NT2/D1 (cell line): Measurements from ENCODE around the gene ALOX15B.
A peak's percentile ranks its signal among the peaks of the same experiment; 100 is the strongest.

ENCODE experiments used
- DNase-seq: peaks from one replicate; pipeline ENCODE4 v3.0.0-alpha.2; 2011; ENCODE audit warnings: low read depth, low spot score
- H3K27me3 ChIP-seq: 2 replicates; pipeline ENCODE4 v1.6.0; 2011; ENCODE audit warnings: mild to moderate bottlenecking; ENCODE audit not compliant: insufficient read length, insufficient read depth
- H3K36me3 ChIP-seq: 2 replicates; pipeline ENCODE4 v1.6.1; 2011; ENCODE audit warnings: mild to moderate bottlenecking, low read length, mixed read lengths; ENCODE audit not compliant: insufficient read depth, insufficient read length
- H3K4me1 ChIP-seq: 2 replicates; pipeline ENCODE4 v1.5.1; 2011; ENCODE audit not compliant: insufficient read depth, insufficient read length
- H3K4me3 ChIP-seq: 2 replicates; pipeline ENCODE4 v1.5.1; 2011; ENCODE audit warnings: low read depth; ENCODE audit not compliant: insufficient read length
- H3K9ac ChIP-seq: 2 replicates; pipeline ENCODE4 v1.6.0; 2011; ENCODE audit warnings: low read depth; ENCODE audit not compliant: insufficient read length
- H3K9me3 ChIP-seq: 2 replicates; pipeline ENCODE4 v1.5.1; 2011; ENCODE audit warnings: mild to moderate bottlenecking, low read length; ENCODE audit not compliant: insufficient read depth
- SUZ12 ChIP-seq: IDR thresholded peaks from 2 replicates; pipeline ENCODE4 v1.6.1; 2011; ENCODE audit not compliant: insufficient read length, insufficient read depth; ENCODE audit errors: extremely low read depth
- YY1 ChIP-seq: IDR thresholded peaks from 2 replicates; pipeline ENCODE4 v1.6.1; 2011; ENCODE audit not compliant: insufficient read length, insufficient read depth
- ZNF274 ChIP-seq: IDR thresholded peaks from 2 replicates; pipeline ENCODE4 v1.6.1; 2011; ENCODE audit warnings: mild to moderate bottlenecking, low read depth, low read length

Gene ALOX15B, protein sequence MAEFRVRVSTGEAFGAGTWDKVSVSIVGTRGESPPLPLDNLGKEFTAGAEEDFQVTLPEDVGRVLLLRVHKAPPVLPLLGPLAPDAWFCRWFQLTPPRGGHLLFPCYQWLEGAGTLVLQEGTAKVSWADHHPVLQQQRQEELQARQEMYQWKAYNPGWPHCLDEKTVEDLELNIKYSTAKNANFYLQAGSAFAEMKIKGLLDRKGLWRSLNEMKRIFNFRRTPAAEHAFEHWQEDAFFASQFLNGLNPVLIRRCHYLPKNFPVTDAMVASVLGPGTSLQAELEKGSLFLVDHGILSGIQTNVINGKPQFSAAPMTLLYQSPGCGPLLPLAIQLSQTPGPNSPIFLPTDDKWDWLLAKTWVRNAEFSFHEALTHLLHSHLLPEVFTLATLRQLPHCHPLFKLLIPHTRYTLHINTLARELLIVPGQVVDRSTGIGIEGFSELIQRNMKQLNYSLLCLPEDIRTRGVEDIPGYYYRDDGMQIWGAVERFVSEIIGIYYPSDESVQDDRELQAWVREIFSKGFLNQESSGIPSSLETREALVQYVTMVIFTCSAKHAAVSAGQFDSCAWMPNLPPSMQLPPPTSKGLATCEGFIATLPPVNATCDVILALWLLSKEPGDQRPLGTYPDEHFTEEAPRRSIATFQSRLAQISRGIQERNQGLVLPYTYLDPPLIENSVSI

DNA sequence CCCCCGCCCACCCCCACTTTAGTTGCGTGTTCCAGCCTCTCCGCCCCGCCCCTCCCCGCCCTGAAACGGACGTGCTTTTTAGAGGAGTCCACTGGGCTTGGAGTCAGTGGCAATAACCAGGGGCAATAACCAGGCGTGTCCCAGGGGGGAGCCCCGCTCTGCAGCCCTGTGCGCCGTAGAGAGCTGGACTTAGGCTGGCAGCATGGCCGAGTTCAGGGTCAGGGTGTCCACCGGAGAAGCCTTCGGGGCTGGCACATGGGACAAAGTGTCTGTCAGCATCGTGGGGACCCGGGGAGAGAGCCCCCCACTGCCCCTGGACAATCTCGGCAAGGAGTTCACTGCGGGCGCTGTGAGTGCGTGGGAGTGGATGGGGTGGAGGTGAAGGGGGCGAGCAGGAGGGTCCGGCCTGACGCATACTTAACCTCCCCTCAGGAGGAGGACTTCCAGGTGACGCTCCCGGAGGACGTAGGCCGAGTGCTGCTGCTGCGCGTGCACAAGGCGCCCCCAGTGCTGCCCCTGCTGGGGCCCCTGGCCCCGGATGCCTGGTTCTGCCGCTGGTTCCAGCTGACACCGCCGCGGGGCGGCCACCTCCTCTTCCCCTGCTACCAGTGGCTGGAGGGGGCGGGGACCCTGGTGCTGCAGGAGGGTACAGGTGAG is at the start of gene ALOX15B:
TSS of gene ALOX15B (plus strand) at position 106 of the 657 bp plus-strand sequence. CDS start at position 203, 97 bp downstream.
- Histone ChIP-seq H3K4me3 (no peak within 1 kb of the TSS), H3K27me3 (no peaks in the 10 kb centered on the region), H3K9me3 (no peaks in the 10 kb centered on the region), H3K36me3 (no peaks in the 10 kb centered on the region), H3K4me1 (no peaks in the 10 kb centered on the region), H3K9ac (no peak within 1 kb of the TSS)
- no peak for DNase-seq
- TF ChIP-seq ZNF274 (no peak), SUZ12 (no peak), YY1 (no peak)

DNA sequence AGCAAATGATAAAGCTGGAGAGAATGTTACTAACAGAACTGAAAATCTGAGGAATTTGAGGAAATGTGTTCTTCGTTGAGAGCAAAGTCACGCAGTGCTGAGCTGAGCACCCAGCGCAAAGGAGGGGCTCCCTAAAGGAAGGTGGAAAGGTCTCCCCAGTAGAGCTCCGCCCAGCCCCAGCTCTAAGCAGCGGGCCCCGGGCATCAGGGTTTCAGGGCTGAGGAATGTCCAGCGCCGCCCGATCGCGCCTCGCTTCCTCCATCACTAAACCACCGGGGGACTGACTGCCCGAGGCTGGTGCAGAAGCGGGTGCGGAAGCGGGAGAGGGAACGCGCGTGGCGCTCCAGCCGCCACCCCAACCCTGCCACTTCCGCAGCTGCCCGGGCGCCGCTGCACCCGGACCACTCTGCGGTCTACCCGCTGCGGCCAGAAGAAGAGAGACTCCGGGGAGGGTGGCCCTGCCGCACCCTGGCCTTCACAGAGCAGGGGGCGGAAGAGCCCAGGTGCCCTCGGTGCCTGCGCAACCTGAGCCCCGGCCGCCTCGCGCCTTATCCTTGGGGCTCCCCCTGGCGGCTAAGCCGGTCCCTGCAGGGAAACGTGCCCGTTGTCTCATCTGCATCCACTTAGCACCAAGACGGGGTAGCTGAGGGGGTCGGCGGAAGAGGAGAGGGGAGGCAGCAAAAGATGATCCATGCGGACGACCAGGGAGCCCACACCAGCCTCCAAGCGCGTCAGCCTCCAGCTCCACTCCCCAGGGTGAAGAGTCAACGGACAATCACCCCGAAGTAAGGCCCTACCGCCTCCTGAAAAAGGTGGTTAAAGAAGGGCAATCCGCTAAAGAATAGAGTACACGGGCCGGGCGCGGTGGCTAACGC is 48.8 kb upstream of the ALOX15B start:
- Histone ChIP-seq H3K9ac (peak overlapping the region; percentile 77), H3K27me3 (no peaks in the 10 kb centered on the region), H3K9me3 (no peaks in the 10 kb centered on the region), H3K4me3 (peak overlapping the region; percentile 39), H3K36me3 (no peaks in the 10 kb centered on the region), H3K4me1 (no peaks in the 10 kb centered on the region)
- DNase-seq: peak; percentile 51
- TF ChIP-seq YY1: no peak

DNA sequence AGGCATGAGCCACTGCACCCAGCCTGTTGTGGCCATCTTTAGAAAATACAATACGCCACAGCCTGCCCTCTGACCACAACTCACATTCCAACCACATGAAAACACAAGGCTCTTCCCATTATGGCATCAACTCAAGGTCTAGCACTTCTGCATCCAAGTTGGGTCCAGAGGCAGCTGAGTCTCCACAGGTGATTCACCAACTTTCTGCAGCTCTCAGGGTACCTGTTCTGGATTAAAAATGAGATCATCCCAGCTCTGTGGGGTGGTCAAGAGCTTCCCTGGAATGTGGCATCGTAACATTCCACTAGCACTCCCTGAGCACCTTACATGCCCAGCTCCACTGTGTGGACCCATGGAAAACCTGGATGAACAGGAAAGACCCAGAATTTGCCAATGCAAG is 46.3 kb upstream of the ALOX15B start:
- Histone ChIP-seq H3K4me3 (no peak overlapping the region), H3K27me3 (no peaks in the 10 kb centered on the region), H3K4me1 (no peaks in the 10 kb centered on the region), H3K9ac (no peak overlapping the region), H3K9me3 (no peaks in the 10 kb centered on the region), H3K36me3 (no peaks in the 10 kb centered on the region)
- no peak for DNase-seq
- TF ChIP-seq ZNF274 (no peak), YY1 (no peak), SUZ12 (no peak)

DNA sequence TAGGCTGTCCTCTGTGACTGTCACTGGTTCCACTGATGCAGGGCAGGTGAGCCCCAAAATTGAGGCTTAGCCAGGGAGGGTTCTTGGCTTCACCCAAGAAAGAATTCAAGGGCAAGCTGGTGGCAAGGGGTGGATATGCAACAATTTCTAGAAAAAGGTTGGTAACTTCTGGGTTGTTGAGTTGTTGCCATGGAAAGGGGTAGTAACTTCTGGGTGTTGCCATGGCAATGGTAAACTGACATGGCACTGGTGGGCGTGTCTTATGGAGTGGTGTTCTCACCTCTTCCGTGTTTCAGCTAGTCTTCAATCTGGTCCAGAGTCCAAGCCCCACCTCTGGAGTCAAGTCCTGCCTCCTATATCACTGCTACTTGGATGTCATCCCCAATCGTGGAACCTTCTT is 45.9 kb upstream of the ALOX15B start:
- H3K36me3 ChIP-seq: no peaks in the 10 kb centered on the region
- TF ChIP-seq YY1 (no peak), ZNF274 (no peak), SUZ12 (no peak)
- no peak for DNase-seq
- no peak overlapping the region for H3K9ac ChIP-seq
- no peaks in the 10 kb centered on the region for H3K27me3 ChIP-seq
- no peaks in the 10 kb centered on the region for H3K9me3 ChIP-seq
- H3K4me3 ChIP-seq: no peak overlapping the region
- no peaks in the 10 kb centered on the region for H3K4me1 ChIP-seq

DNA sequence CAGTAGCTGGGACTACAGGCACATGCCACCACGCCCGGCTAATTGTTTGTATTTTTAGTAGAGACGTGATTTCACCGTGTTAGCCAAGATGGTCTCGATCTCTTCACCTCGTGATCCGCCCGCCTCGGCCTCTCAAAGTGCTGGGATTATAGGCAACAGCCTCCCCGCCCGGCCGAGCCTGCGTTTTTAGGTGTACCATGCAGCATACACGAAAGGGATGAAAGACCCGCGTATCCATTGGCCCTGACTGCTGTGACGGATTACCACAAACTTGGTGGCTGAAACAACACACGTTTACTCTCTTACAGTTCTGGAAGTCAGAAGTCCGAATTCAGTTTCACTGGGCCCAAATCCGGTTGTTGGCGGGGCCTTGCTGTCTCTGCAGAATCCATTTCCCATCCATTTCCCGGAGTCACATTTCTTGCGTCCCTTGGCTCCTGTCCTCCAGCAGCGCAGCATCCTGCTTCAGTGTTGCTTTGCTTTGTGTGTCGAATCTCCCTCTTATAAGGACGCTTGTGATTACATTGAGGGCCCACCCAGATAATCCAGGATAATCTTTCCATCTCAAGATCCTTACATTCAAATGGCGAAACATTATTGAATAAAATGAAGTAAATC is 44.8 kb upstream of the ALOX15B start:
- Histone ChIP-seq H3K4me3 (no peak overlapping the region), H3K9me3 (no peaks in the 10 kb centered on the region), H3K9ac (no peak overlapping the region), H3K4me1 (no peaks in the 10 kb centered on the region), H3K36me3 (no peaks in the 10 kb centered on the region), H3K27me3 (no peaks in the 10 kb centered on the region)
- no peak for DNase-seq
- TF ChIP-seq YY1 (no peak), ZNF274 (no peak), SUZ12 (no peak)

DNA sequence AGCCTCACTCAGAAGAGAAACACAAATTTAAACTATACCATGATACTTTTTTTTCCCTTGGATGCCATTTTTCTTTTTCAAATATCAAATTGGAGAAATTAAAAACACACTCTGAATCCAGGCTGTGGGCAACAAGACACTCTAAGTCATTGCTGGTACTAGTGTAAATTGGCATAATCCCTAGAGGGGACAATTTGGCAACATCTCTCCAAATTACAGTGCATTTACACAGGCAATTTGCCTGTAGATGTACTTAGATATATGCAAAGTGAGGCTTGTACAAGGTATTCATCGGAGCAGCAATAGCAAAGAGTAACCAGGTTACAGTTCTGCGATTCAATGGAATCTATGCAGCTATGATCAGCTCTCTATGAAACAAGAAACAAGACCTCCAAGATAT is 43.1 kb upstream of the ALOX15B start:
- H3K9me3 ChIP-seq: no peaks in the 10 kb centered on the region
- no peak for DNase-seq

More for the DNA sequence above, 43.1 kb upstream of the ALOX15B start:
- H3K4me3 ChIP-seq: no peak overlapping the region
- H3K4me1 ChIP-seq: no peaks in the 10 kb centered on the region
- no peak for TF ChIP-seq YY1
- no peak for TF ChIP-seq ZNF274
- no peak for TF ChIP-seq SUZ12
- H3K9ac ChIP-seq: no peak overlapping the region
- no peaks in the 10 kb centered on the region for H3K27me3 ChIP-seq
- no peaks in the 10 kb centered on the region for H3K36me3 ChIP-seq
